Thyroid gland (tissue), 4 donors: ENCODE data around the gene ATG16L1.

Source experiments
- POLR2A ChIP-seq, 2 donors: fragments of 450-650 bp; IDR thresholded peaks; one replicate each; pipeline ENCODE4 v1.6.1; 2017; ENCODE audit warnings: antibody characterized with exemption in 2 of 2, mild to moderate bottlenecking in 2 of 2, moderate library complexity in 1 of 2
- TF ChIP-seq, protein P1 (sequence below), 6 experiments: fragments of 200-600 bp in 3 of 6; fragments of 450-650 bp in 3 of 6; sonication (generic) in 3 of 6; IDR thresholded peaks; one replicate each; pipeline ENCODE4 v1.5.1; 2016 to 2019; ENCODE audit warnings: antibody characterized with exemption in 6 of 6, mild to moderate bottlenecking in 2 of 6, inconsistent platforms in 1 of 6, moderate library complexity in 1 of 6

GRCh38 chr2:233260661-233261060 lies 9.2 kb downstream of the ATG16L1 start:
- TF ChIP-seq, protein P1, sequence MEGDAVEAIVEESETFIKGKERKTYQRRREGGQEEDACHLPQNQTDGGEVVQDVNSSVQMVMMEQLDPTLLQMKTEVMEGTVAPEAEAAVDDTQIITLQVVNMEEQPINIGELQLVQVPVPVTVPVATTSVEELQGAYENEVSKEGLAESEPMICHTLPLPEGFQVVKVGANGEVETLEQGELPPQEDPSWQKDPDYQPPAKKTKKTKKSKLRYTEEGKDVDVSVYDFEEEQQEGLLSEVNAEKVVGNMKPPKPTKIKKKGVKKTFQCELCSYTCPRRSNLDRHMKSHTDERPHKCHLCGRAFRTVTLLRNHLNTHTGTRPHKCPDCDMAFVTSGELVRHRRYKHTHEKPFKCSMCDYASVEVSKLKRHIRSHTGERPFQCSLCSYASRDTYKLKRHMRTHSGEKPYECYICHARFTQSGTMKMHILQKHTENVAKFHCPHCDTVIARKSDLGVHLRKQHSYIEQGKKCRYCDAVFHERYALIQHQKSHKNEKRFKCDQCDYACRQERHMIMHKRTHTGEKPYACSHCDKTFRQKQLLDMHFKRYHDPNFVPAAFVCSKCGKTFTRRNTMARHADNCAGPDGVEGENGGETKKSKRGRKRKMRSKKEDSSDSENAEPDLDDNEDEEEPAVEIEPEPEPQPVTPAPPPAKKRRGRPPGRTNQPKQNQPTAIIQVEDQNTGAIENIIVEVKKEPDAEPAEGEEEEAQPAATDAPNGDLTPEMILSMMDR (IDR thresholded peaks at IDR 0.05) = no peak
- no peak for TF ChIP-seq POLR2A (IDR thresholded peaks at IDR 0.05)
